Neural cell (in vitro differentiated cells): ENCODE results near the gene IL21R. TPM values are rescaled to one million over a fixed set of nuclear protein-coding genes. Genes with fewer than 3 reads are reported as not detected.
A peak's percentile ranks its signal among the peaks of the same experiment; 100 is the strongest.

Experiments
- H2AFZ ChIP-seq: fragments of 200-600, 300-800 bp; sonication (generic), shearing (Covaris generic); 2 replicates; pipeline ENCODE4 v1.6.0; 2014; ENCODE audit warnings: low read depth, mild to moderate bottlenecking, antibody characterized with exemption, low read length, moderate library complexity
- H3F3A ChIP-seq: fragments of 200-600 bp; shearing (Covaris generic); 2 replicates; pipeline ENCODE4 v1.6.1; 2016; ENCODE audit warnings: mild to moderate bottlenecking, moderate library complexity, mixed read lengths, antibody characterized with exemption, low read length; ENCODE audit not compliant: insufficient read depth, poor library complexity, severe bottlenecking
- H3K27ac ChIP-seq: fragments of 200-600, 300-800 bp; sonication (generic), shearing (Covaris generic); 2 replicates; pipeline ENCODE4 v1.5.1; 2014; ENCODE audit warnings: mild to moderate bottlenecking, low read length, moderate library complexity
- H3K27me3 ChIP-seq: fragments of 300-800, 200-600 bp; sonication (generic), shearing (Covaris generic); 2 replicates; pipeline ENCODE4 v1.6.0; 2014; ENCODE audit warnings: mild to moderate bottlenecking, low read depth, low read length, moderate library complexity; ENCODE audit not compliant: insufficient read depth
- H3K36me3 ChIP-seq: fragments of 300-800, 200-600 bp; sonication (generic), shearing (Covaris generic); 2 replicates; pipeline ENCODE4 v1.5.1; 2014; ENCODE audit warnings: mild to moderate bottlenecking, antibody characterized with exemption, low read length, moderate library complexity; ENCODE audit not compliant: insufficient read depth
- H3K4me2 ChIP-seq: fragments of 300-800, 200-600 bp; sonication (generic), shearing (Covaris generic); 2 replicates; pipeline ENCODE4 v1.6.0; 2014; ENCODE audit warnings: mild to moderate bottlenecking, low read length
- H3K4me3 ChIP-seq: fragments of 300-800, 200-600 bp; sonication (generic), shearing (Covaris generic); 2 replicates; pipeline ENCODE4 v1.5.1; 2014; ENCODE audit warnings: mild to moderate bottlenecking, low read length, moderate library complexity
- H3K79me2 ChIP-seq: fragments of 200-600 bp; shearing (Covaris generic); replicated peaks from 2 replicates; pipeline ENCODE4 v1.6.0; 2014; ENCODE audit warnings: mild to moderate bottlenecking, low read length, moderate library complexity; ENCODE audit not compliant: insufficient read depth
- H3K9ac ChIP-seq: fragments of 300-800, 200-600 bp; sonication (generic), shearing (Covaris generic); 2 replicates; pipeline ENCODE4 v1.6.1; 2016; ENCODE audit warnings: mild to moderate bottlenecking, low read length, mixed read lengths
- H3K9me2 ChIP-seq: fragments of 200-600 bp; shearing (Covaris generic); 2 replicates; pipeline ENCODE4 v1.6.1; 2016; ENCODE audit warnings: mild to moderate bottlenecking, low read length, mixed read lengths; ENCODE audit not compliant: insufficient read depth
- H3K9me3 ChIP-seq: fragments of 200-600, 300-800 bp; sonication (generic), shearing (Covaris generic); 2 replicates; pipeline ENCODE4 v1.6.1; 2016; ENCODE audit warnings: mild to moderate bottlenecking, mixed run types, low read length, moderate library complexity, mixed read lengths
- H4K20me1 ChIP-seq: fragments of 200-600 bp; shearing (Covaris generic); 2 replicates; pipeline ENCODE4 v1.6.1; 2016; ENCODE audit warnings: mild to moderate bottlenecking, mixed run types; ENCODE audit not compliant: insufficient read depth
- EP300 ChIP-seq: fragments of 450-650 bp; conservative IDR thresholded peaks from 2 replicates; pipeline ENCODE4 v1.6.1; 2014; ENCODE audit warnings: antibody characterized with exemption, mild to moderate bottlenecking, moderate library complexity; ENCODE audit not compliant: poor library complexity, severe bottlenecking
- EZH2 ChIP-seq: fragments of 200-600, 300-800 bp; shearing (Covaris generic), sonication (generic); IDR thresholded peaks from 2 replicates; pipeline ENCODE4 v1.6.1; 2014; ENCODE audit warnings: antibody characterized with exemption, low read length, borderline replicate concordance, mild to moderate bottlenecking; ENCODE audit not compliant: insufficient read depth, poor library complexity, severe bottlenecking
- MXI1 ChIP-seq: fragments of 450-650 bp; conservative IDR thresholded peaks from 2 replicates; pipeline ENCODE4 v1.6.1; 2014; ENCODE audit warnings: antibody characterized with exemption, mild to moderate bottlenecking; ENCODE audit not compliant: poor library complexity, severe bottlenecking
- POLR2AphosphoS5 ChIP-seq: IDR thresholded peaks from 2 replicates; pipeline ENCODE4 v1.6.1; 2012
- RAD21 ChIP-seq: fragments of 450-650 bp; conservative IDR thresholded peaks from 2 replicates; pipeline ENCODE4 v1.6.1; 2014; ENCODE audit warnings: antibody characterized with exemption, mild to moderate bottlenecking, moderate library complexity
- SMC3 ChIP-seq: fragments of 450-650 bp; conservative IDR thresholded peaks from 2 replicates; pipeline ENCODE4 v1.6.1; 2014; ENCODE audit warnings: antibody characterized with exemption, mild to moderate bottlenecking, moderate library complexity; ENCODE audit not compliant: poor library complexity
- TAF1 ChIP-seq: IDR thresholded peaks from 2 replicates; pipeline ENCODE4 v1.6.1; 2012; ENCODE audit warnings: low read depth
- polyA plus RNA-seq: library from polyadenylated mRNA; depleted of rRNA; stranded (reverse); fragments of >200 nt; gene quantifications from 2 replicates; pipeline ENCODE4 v1.2.3, GENCODE V29; 2014
- TF ChIP-seq, protein P1 (sequence below): fragments of 450-650 bp; IDR thresholded peaks from 2 replicates; pipeline ENCODE4 v1.5.1; 2014; ENCODE audit warnings: antibody characterized with exemption, mild to moderate bottlenecking, moderate library complexity; ENCODE audit not compliant: poor library complexity, severe bottlenecking
- TF ChIP-seq, protein P2 (sequence below): IDR thresholded peaks from 2 replicates; pipeline ENCODE4 v1.6.1; 2012; ENCODE audit warnings: borderline replicate concordance

Gene IL21R
- polyA plus RNA-seq, 1 donor from 2014 or later: not detected

- TF ChIP-seq EZH2 (no peak), SMC3 (peak; percentile 29)
- TF ChIP-seq, protein P1, sequence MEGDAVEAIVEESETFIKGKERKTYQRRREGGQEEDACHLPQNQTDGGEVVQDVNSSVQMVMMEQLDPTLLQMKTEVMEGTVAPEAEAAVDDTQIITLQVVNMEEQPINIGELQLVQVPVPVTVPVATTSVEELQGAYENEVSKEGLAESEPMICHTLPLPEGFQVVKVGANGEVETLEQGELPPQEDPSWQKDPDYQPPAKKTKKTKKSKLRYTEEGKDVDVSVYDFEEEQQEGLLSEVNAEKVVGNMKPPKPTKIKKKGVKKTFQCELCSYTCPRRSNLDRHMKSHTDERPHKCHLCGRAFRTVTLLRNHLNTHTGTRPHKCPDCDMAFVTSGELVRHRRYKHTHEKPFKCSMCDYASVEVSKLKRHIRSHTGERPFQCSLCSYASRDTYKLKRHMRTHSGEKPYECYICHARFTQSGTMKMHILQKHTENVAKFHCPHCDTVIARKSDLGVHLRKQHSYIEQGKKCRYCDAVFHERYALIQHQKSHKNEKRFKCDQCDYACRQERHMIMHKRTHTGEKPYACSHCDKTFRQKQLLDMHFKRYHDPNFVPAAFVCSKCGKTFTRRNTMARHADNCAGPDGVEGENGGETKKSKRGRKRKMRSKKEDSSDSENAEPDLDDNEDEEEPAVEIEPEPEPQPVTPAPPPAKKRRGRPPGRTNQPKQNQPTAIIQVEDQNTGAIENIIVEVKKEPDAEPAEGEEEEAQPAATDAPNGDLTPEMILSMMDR: peak; percentile 42
- Histone ChIP-seq H3K9me3 (no peaks in the 10 kb centered on the region), H3K27ac (no peak overlapping the region), H3K79me2 (no peaks in the 10 kb centered on the region), H3K4me3 (no peak overlapping the region), H3K27me3 (no peaks in the 10 kb centered on the region), H3K4me2 (no peak overlapping the region), H3K9ac (no peak overlapping the region), H3K36me3 (no peaks in the 10 kb centered on the region), H3K9me2 (no peaks in the 10 kb centered on the region), H2AFZ (no peak overlapping the region), H3F3A (no peaks in the 10 kb centered on the region), H4K20me1 (no peaks in the 10 kb centered on the region)
Measured at GRCh38 chr16:27374804-27375425, 27.1 kb upstream of the IL21R start.

DNA sequence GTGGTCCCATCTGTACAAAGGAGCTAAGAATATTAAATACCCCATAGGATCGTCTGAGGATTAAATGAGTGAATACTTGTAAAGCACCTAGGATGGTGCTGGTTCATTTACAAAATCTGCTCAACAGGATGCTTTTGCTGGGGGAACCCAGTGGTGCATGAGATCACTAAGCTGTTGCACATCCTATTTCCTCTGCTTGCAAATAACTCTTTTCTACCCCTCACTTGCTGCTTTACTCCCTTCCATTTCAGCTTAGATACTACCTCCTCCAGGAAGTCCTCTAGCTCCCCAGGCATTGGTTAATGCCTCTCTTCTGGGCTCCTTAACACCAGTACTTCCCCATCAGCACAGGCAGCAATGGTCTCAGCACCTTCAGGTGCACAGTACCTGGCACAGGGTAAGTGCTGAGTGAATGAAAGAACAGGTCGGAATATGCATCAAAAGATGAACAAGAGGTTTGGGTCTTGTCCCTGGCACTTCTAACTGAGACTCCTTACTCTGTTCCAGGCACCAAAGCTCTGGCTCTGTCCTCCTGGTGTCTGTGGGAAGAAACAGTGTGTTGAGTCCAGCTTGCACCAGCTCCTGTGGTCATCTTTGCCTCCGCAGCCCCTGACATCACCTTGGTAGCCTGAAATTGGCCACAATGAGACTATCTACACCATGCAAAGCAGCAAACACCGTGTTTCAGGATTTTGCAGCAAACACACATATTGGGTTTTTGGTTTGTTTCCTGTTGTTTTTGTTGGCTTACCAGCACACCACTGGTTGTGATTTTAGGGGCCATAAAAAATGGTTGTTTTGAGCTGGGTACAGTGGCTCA lies 24.1 kb upstream of the IL21R start:
- Histone ChIP-seq H3K4me2 (no peak overlapping the region), H3K4me3 (no peak overlapping the region), H4K20me1 (no peaks in the 10 kb centered on the region), H3K9me3 (no peaks in the 10 kb centered on the region), H3K79me2 (no peaks in the 10 kb centered on the region), H3K9me2 (no peaks in the 10 kb centered on the region), H3K9ac (no peak overlapping the region), H3K27ac (no peak overlapping the region), H2AFZ (no peak overlapping the region), H3K36me3 (no peaks in the 10 kb centered on the region), H3K27me3 (no peaks in the 10 kb centered on the region), H3F3A (no peaks in the 10 kb centered on the region)
- TF ChIP-seq, protein P2, sequence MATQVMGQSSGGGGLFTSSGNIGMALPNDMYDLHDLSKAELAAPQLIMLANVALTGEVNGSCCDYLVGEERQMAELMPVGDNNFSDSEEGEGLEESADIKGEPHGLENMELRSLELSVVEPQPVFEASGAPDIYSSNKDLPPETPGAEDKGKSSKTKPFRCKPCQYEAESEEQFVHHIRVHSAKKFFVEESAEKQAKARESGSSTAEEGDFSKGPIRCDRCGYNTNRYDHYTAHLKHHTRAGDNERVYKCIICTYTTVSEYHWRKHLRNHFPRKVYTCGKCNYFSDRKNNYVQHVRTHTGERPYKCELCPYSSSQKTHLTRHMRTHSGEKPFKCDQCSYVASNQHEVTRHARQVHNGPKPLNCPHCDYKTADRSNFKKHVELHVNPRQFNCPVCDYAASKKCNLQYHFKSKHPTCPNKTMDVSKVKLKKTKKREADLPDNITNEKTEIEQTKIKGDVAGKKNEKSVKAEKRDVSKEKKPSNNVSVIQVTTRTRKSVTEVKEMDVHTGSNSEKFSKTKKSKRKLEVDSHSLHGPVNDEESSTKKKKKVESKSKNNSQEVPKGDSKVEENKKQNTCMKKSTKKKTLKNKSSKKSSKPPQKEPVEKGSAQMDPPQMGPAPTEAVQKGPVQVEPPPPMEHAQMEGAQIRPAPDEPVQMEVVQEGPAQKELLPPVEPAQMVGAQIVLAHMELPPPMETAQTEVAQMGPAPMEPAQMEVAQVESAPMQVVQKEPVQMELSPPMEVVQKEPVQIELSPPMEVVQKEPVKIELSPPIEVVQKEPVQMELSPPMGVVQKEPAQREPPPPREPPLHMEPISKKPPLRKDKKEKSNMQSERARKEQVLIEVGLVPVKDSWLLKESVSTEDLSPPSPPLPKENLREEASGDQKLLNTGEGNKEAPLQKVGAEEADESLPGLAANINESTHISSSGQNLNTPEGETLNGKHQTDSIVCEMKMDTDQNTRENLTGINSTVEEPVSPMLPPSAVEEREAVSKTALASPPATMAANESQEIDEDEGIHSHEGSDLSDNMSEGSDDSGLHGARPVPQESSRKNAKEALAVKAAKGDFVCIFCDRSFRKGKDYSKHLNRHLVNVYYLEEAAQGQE: no peak
- TF ChIP-seq EZH2 (no peak), SMC3 (no peak), POLR2AphosphoS5 (no peak), TAF1 (no peak), RAD21 (no peak), MXI1 (no peak), EP300 (no peak)
- TF ChIP-seq, protein P1: no peak
